Measurements from ENCODE around the gene ALS2.

Gene ALS2

GRCh38 chr2:201660293-201660895 lies 120.3 kb downstream of the ALS2 start:
- no peak for TF ChIP-seq ZNF274 (IDR thresholded peaks at IDR 0.05; ENCODE audit: low read depth, low read length)
- no peak overlapping the region for H3K4me3 ChIP-seq (ENCODE audit: low read length)

- no peak overlapping the region for H3K4me3 ChIP-seq (ENCODE audit: low read length)
- no peak for TF ChIP-seq ZNF274 (IDR thresholded peaks at IDR 0.05; ENCODE audit: low read depth, low read length)
Observed at GRCh38 chr2:201656740-201657139, 124.0 kb downstream of the ALS2 start.

- no peak for TF ChIP-seq ZNF274 (IDR thresholded peaks at IDR 0.05; ENCODE audit: low read depth, low read length)
- no peak overlapping the region for H3K4me3 ChIP-seq (ENCODE audit: low read length)
Observed at GRCh38 chr2:201656102-201656501, 124.6 kb downstream of the ALS2 start.

GRCh38 chr2:201654616-201655384 lies 125.9 kb downstream of the ALS2 start:
- no peak for TF ChIP-seq ZNF274 (IDR thresholded peaks at IDR 0.05; ENCODE audit: low read depth, low read length)
- no peak overlapping the region for H3K4me3 ChIP-seq (ENCODE audit: low read length)

GRCh38 chr2:201653221-201653620 lies 127.5 kb downstream of the ALS2 start:
- no peak for TF ChIP-seq ZNF274 (IDR thresholded peaks at IDR 0.05; ENCODE audit: low read depth, low read length)
- no peak overlapping the region for H3K4me3 ChIP-seq (ENCODE audit: low read length)

Data from GM08714 (cell line).